ENCODE data around the gene NOXO1. TPM values are rescaled to one million over a fixed set of nuclear protein-coding genes. Genes with fewer than 3 reads are reported as not detected.

NOXO1 gene
- polyA plus RNA-seq, 1 of the 3 experiments (the other 2 are of a cell fraction), result 0.21 TPM

GRCh38 chr16:1991948-1992703 lies 10.9 kb upstream of the NOXO1 start:
- ChIA-PET CTCF (interaction anchor here (0.6 to 12.9 kb wide), 2 partner anchors 12 to 123 kb away, joined by 3 to 108 read pairs; no protein-coding TSS in a partner anchor), POLR2A (interaction anchor here (0.8 kb wide), 1 partner anchor 163 kb away, joined by 3 read pairs; the partner anchor contains the start of gene TRAF7)
- Histone ChIP-seq H3K4me1 (ENCODE audit: control insufficient read depth in 1 of 2, insufficient read depth in 2 of 2, low read depth in 1 of 2, low read length in 1 of 2) (peaks cover 0 to 18% of the 10 kb centered on the region in 2 experiments; a peak in 1 of 4 replicates), H3K36me3 (replicated peaks in 1 of 2; ENCODE audit: control insufficient read depth in 1 of 2, insufficient read depth in 2 of 2, low read length in 1 of 2) (peaks cover 2 to 3% of the 10 kb centered on the region in 2 experiments), H3K9me2 (no peaks in the 10 kb centered on the region), H4K20me1 (ENCODE audit: insufficient read depth) (no peaks in the 10 kb centered on the region), H3K27ac (ENCODE audit: low read depth in 2 of 2, low read length in 1 of 2) (no peak overlapping the region), H3K4me3 (ENCODE audit: low read depth in 2 of 2, low read length in 1 of 2) (no peak overlapping the region), H3K9me3 (no peaks in the 10 kb centered on the region), H2AFZ (ENCODE audit: low read depth) (no peak overlapping the region), H3K4me2 (no peak overlapping the region), H3K27me3 (ENCODE audit: insufficient read depth) (no peaks in the 10 kb centered on the region), H3K79me2 (ENCODE audit: insufficient read depth) (no peaks in the 10 kb centered on the region), H3K9ac (no peak overlapping the region), H3F3A (replicated peaks; ENCODE audit: insufficient read depth) (peaks cover 22% of the 10 kb centered on the region)
- WGBS (ENCODE audit: low lambda C conversion rate), result 69% methylated on average over 42 of the region's 96 CpGs
- TF ChIP-seq TEAD4 (IDR thresholded peaks at IDR 0.05; ENCODE audit: borderline replicate concordance, insufficient read depth), result no peak
- TF ChIP-seq JUND (IDR thresholded peaks at IDR 0.05), result no peak
- no peak for TF ChIP-seq FOSL2 (IDR thresholded peaks at IDR 0.05; ENCODE audit: borderline replicate concordance, low read depth)
- no peak for TF ChIP-seq CHD2 (IDR thresholded peaks at IDR 0.05; ENCODE audit: low read length, partially characterized antibody)
- no peak for TF ChIP-seq TAF1 (IDR thresholded peaks at IDR 0.05; ENCODE audit: borderline replicate concordance, low read depth, low read length)
- TF ChIP-seq FOXM1 (IDR thresholded peaks at IDR 0.05; ENCODE audit: low read depth), result no peak
- TF ChIP-seq EP300 (IDR thresholded peaks at IDR 0.05; ENCODE audit: borderline replicate concordance in 1 of 2, low read depth in 1 of 2, low read length in 1 of 2), result no peak
- TF ChIP-seq RCOR1 (IDR thresholded peaks at IDR 0.05; ENCODE audit: low read length), result no peak
- TF ChIP-seq FOXJ3 (CRISPR knock-in tag; IDR thresholded peaks at IDR 0.05), result no peak
- no peak for TF ChIP-seq TCF12 (IDR thresholded peaks at IDR 0.05)
- TF ChIP-seq SIN3A (IDR thresholded peaks at IDR 0.05; ENCODE audit: borderline replicate concordance, low read depth, low read length), result no peak
- no peak for TF ChIP-seq GABPA (IDR thresholded peaks at IDR 0.05; ENCODE audit: low read depth)
- no peak for TF ChIP-seq CTCF (IDR thresholded peaks at IDR 0.05)
- TF ChIP-seq POLR2AphosphoS5 (IDR thresholded peaks at IDR 0.05; ENCODE audit: low read depth, low read length), result no peak
- no peak for TF ChIP-seq YY1 (IDR thresholded peaks at IDR 0.05; ENCODE audit: low read depth)
- TF ChIP-seq RFX5 (IDR thresholded peaks at IDR 0.05; ENCODE audit: low read length), result no peak
- DNase-seq, result peak; percentile 84

- no peak for DNase-seq
- H3K9ac ChIP-seq, result no peak overlapping the region
- H3K27ac ChIP-seq (ENCODE audit: low read depth in 2 of 2, low read length in 1 of 2), result no peak overlapping the region
- peaks cover 0 to 18% of the 10 kb centered on the region in 2 experiments; a peak in 1 of 4 replicates for H3K4me1 ChIP-seq (ENCODE audit: control insufficient read depth in 1 of 2, insufficient read depth in 2 of 2, low read depth in 1 of 2, low read length in 1 of 2)
- TF ChIP-seq JUND (IDR thresholded peaks at IDR 0.05), result no peak
- no peak for TF ChIP-seq NRF1 (IDR thresholded peaks at IDR 0.05; ENCODE audit: low read depth, low read length)
- TF ChIP-seq GABPA (IDR thresholded peaks at IDR 0.05; ENCODE audit: low read depth), result no peak
- no peak for TF ChIP-seq USF2 (IDR thresholded peaks at IDR 0.05; ENCODE audit: borderline replicate concordance, low read depth, low read length)
- TF ChIP-seq, protein P1, sequence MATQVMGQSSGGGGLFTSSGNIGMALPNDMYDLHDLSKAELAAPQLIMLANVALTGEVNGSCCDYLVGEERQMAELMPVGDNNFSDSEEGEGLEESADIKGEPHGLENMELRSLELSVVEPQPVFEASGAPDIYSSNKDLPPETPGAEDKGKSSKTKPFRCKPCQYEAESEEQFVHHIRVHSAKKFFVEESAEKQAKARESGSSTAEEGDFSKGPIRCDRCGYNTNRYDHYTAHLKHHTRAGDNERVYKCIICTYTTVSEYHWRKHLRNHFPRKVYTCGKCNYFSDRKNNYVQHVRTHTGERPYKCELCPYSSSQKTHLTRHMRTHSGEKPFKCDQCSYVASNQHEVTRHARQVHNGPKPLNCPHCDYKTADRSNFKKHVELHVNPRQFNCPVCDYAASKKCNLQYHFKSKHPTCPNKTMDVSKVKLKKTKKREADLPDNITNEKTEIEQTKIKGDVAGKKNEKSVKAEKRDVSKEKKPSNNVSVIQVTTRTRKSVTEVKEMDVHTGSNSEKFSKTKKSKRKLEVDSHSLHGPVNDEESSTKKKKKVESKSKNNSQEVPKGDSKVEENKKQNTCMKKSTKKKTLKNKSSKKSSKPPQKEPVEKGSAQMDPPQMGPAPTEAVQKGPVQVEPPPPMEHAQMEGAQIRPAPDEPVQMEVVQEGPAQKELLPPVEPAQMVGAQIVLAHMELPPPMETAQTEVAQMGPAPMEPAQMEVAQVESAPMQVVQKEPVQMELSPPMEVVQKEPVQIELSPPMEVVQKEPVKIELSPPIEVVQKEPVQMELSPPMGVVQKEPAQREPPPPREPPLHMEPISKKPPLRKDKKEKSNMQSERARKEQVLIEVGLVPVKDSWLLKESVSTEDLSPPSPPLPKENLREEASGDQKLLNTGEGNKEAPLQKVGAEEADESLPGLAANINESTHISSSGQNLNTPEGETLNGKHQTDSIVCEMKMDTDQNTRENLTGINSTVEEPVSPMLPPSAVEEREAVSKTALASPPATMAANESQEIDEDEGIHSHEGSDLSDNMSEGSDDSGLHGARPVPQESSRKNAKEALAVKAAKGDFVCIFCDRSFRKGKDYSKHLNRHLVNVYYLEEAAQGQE (IDR thresholded peaks at IDR 0.05; ENCODE audit: low read depth, low read length), result no peak
- no peak for TF ChIP-seq FOXJ3 (CRISPR knock-in tag; IDR thresholded peaks at IDR 0.05)
- no peak for TF ChIP-seq SIN3A (IDR thresholded peaks at IDR 0.05; ENCODE audit: borderline replicate concordance, low read depth, low read length)
- no peak for TF ChIP-seq TEAD4 (IDR thresholded peaks at IDR 0.05; ENCODE audit: borderline replicate concordance, insufficient read depth)
- H3K27me3 ChIP-seq (ENCODE audit: insufficient read depth), result no peaks in the 10 kb centered on the region
- H4K20me1 ChIP-seq (ENCODE audit: insufficient read depth), result no peaks in the 10 kb centered on the region
- CTCF ChIA-PET, result interaction anchor here (0.6 to 12.9 kb wide), 2 partner anchors 13 to 123 kb away, joined by 3 to 108 read pairs; no protein-coding TSS in a partner anchor
- POLR2A ChIA-PET, result no interaction called here
- no peaks in the 10 kb centered on the region for H3K9me3 ChIP-seq
- no peak overlapping the region for H2AFZ ChIP-seq (ENCODE audit: low read depth)
- H3K4me2 ChIP-seq, result no peak overlapping the region
- no peak overlapping the region for H3K4me3 ChIP-seq (ENCODE audit: low read depth in 2 of 2, low read length in 1 of 2)
- H3F3A ChIP-seq (replicated peaks; ENCODE audit: insufficient read depth), result peaks cover 20% of the 10 kb centered on the region
- no peaks in the 10 kb centered on the region for H3K79me2 ChIP-seq (ENCODE audit: insufficient read depth)
- H3K36me3 ChIP-seq (replicated peaks in 1 of 2; ENCODE audit: control insufficient read depth in 1 of 2, insufficient read depth in 2 of 2, low read length in 1 of 2), result peaks cover 0 to 1% of the 10 kb centered on the region in 2 experiments
- no peaks in the 10 kb centered on the region for H3K9me2 ChIP-seq
- WGBS (ENCODE audit: low lambda C conversion rate), result 95% methylated on average over 17 of the region's 22 CpGs
These were observed 10.3 kb upstream of the NOXO1 start for GRCh38 chr16:1991588-1991947.
